GM18873 (cell line): ENCODE measurements around the gene TRIM6.

ENCODE experiments used
- ATAC-seq: cut with Tn5 transposase; IDR thresholded peaks from one replicate; pipeline ENCODE4 v1.9.1; 2021; ENCODE audit warnings: mild to moderate bottlenecking, moderate library complexity, moderate number of reproducible peaks; ENCODE audit not compliant: unreplicated experiment, low FRiP score

Gene TRIM6

DNA sequence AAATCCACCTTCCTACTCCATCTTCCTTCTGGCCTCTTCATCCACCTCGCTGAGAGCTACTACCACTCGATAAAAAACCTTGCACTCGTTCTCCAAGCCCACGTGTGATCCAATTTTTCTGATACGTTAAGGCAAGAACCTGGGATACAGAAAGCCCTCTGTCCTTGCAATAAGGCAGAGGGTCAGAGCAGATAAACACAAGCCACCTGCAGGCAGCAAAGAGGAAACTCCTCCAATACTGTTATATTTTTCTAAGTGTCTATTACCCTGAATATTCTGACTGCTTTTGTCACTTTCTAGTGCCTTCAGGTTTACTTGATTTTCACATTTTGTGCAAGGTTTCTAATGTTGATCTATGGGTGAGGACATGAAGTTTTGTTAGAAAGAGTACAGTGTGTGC, 61.9 kb downstream of the TRIM6 start:
- no peak for ATAC-seq
